H1 (cell line): Measurements from ENCODE around the gene EIF3B. TPM values are rescaled to one million over a fixed set of nuclear protein-coding genes. Genes with fewer than 3 reads are reported as not detected.

Source experiments
- CTCF ChIA-PET: fragments of 300-600 bp; sonication (Branson Sonifier 250); formaldehyde crosslinking; loops from one replicate; lab custom pipeline; 2021; ENCODE audit not compliant: partially characterized antibody; lab: Charles Lee
- POLR2A ChIA-PET: fragments of 300-600 bp; sonication (Branson Sonifier 250); formaldehyde crosslinking; loops from one replicate; lab custom pipeline; 2021; ENCODE audit warnings: inconsistent platforms; ENCODE audit not compliant: partially characterized antibody; lab: Charles Lee
- DNase-seq, 2 experiments: peaks; one replicate each; pipeline versions ENCODE4 v3.0.0 to v3.0.0-alpha.2; 2010 to 2022; ENCODE audit warnings: low spot score in 2 of 2, low read depth in 1 of 2, mixed read lengths in 1 of 2
- FAIRE-seq: peaks from 2 replicates; lab custom pipeline; 2011; peaks lifted over from hg19 to GRCh38; lab: Jason Lieb, UNC
- H2AFZ ChIP-seq: 2 replicates; pipeline ENCODE4 v1.8.1; 2012; ENCODE audit warnings: low read length, inconsistent platforms
- H2AK5ac ChIP-seq: 2 replicates; pipeline ENCODE4 v1.6.1; 2013; ENCODE audit warnings: low read depth, low read length
- H2BK120ac ChIP-seq: replicated peaks from 2 replicates; pipeline ENCODE3; 2013; ENCODE audit warnings: low read depth, low read length, inconsistent platforms
- H2BK12ac ChIP-seq: 2 replicates; pipeline ENCODE4 v1.6.1; 2013; ENCODE audit warnings: low read depth, low read length
- H2BK15ac ChIP-seq: 2 replicates; pipeline ENCODE4 v1.6.1; 2013; ENCODE audit warnings: low read length
- H2BK20ac ChIP-seq: 2 replicates; pipeline ENCODE4 v1.6.1; 2013; ENCODE audit warnings: low read length
- H2BK5ac ChIP-seq: 2 replicates; pipeline ENCODE4 v1.6.1; 2013; ENCODE audit warnings: low read depth, low read length
- H3K14ac ChIP-seq: 2 replicates; pipeline ENCODE4 v1.6.1; 2013; ENCODE audit warnings: inconsistent platforms; ENCODE audit not compliant: insufficient read length
- H3K18ac ChIP-seq: 2 replicates; pipeline ENCODE4 v1.6.1; 2013; ENCODE audit warnings: low read length; ENCODE audit errors: extremely low read depth
- H3K23ac ChIP-seq: 2 replicates; pipeline ENCODE4 v1.6.1; 2013; ENCODE audit warnings: inconsistent platforms; ENCODE audit not compliant: insufficient read length
- H3K23me2 ChIP-seq: 2 replicates; pipeline ENCODE4 v1.6.1; 2013; ENCODE audit warnings: low read depth, low read length
- H3K27ac ChIP-seq: 2 replicates; pipeline ENCODE4 v1.6.1; 2011; ENCODE audit warnings: low read depth, low read length, inconsistent platforms
- H3K27me3 ChIP-seq, 4 experiments: replicated peaks in 1 of 4; 1 replicate in 1 of 4; 2 replicates in 3 of 4; pipeline versions ENCODE4 v1.6.1 to v1.8.1; 2011 to 2013; ENCODE audit warnings: low read length in 3 of 4, mild to moderate bottlenecking in 3 of 4, inconsistent platforms in 2 of 4, mixed read lengths in 2 of 4, moderate library complexity in 1 of 4; ENCODE audit not compliant: control insufficient read depth in 3 of 4, insufficient read depth in 3 of 4; ENCODE audit errors: extremely low read depth in 1 of 4
- H3K36me3 ChIP-seq, 4 experiments: 2 replicates each; pipeline versions ENCODE4 v1.6.1 to v1.8.1; 2011 to 2013; ENCODE audit warnings: mild to moderate bottlenecking in 4 of 4, low read length in 3 of 4, moderate library complexity in 2 of 4, control low read depth in 1 of 4, inconsistent platforms in 1 of 4; ENCODE audit not compliant: insufficient read depth in 4 of 4, control insufficient read depth in 2 of 4
- H3K4ac ChIP-seq: replicated peaks from 2 replicates; pipeline ENCODE3; 2013; ENCODE audit warnings: low read length, low read depth, mixed read lengths, inconsistent platforms; ENCODE audit not compliant: insufficient read length
- H3K4me1 ChIP-seq, 4 experiments: replicated peaks in 1 of 4; 1 replicate in 1 of 4; 2 replicates in 3 of 4; pipeline versions ENCODE4 v1.6.1 to v1.8.1; 2011 to 2013; ENCODE audit warnings: low read length in 3 of 4, inconsistent platforms in 2 of 4, mixed read lengths in 1 of 4; ENCODE audit not compliant: insufficient read depth in 4 of 4, control insufficient read depth in 3 of 4
- H3K4me2 ChIP-seq, 2 experiments: 2 replicates each; pipeline versions ENCODE4 v1.6.1 to v1.8.1; 2011 to 2013; ENCODE audit warnings: low read depth in 2 of 2, low read length in 2 of 2, control low read depth in 1 of 2, inconsistent platforms in 1 of 2, mild to moderate bottlenecking in 1 of 2; ENCODE audit not compliant: insufficient read depth in 1 of 2
- H3K4me3 ChIP-seq, 4 experiments: fragments of 200-600, 300-600 bp in 1 of 4; sonication (generic), shearing (Covaris generic), sonication (Bioruptor Twin) in 1 of 4; 2 replicates each; pipeline versions ENCODE4 v1.5.1 to v1.8.1; 2011 to 2016; ENCODE audit warnings: low read length in 4 of 4, low read depth in 3 of 4, control low read depth in 2 of 4, inconsistent platforms in 2 of 4, mild to moderate bottlenecking in 2 of 4, mixed read lengths in 1 of 4, moderate library complexity in 1 of 4; ENCODE audit not compliant: insufficient read depth in 2 of 4; ENCODE audit errors: extremely low read depth in 1 of 4
- H3K56ac ChIP-seq: replicated peaks from 2 replicates; pipeline ENCODE3; 2013; ENCODE audit warnings: low read depth, mild to moderate bottlenecking, mixed read lengths, low read length, inconsistent platforms; ENCODE audit not compliant: insufficient read length
- H3K79me1 ChIP-seq: 2 replicates; pipeline ENCODE4 v1.6.1; 2013; ENCODE audit warnings: low read depth, low read length, control low read depth
- H3K79me2 ChIP-seq, 2 experiments: 2 replicates each; pipeline versions ENCODE4 v1.6.1 to v1.8.1; 2012 to 2013; ENCODE audit warnings: low read length in 2 of 2, mild to moderate bottlenecking in 2 of 2, inconsistent platforms in 1 of 2; ENCODE audit not compliant: insufficient read depth in 2 of 2, control insufficient read depth in 1 of 2
- H3K9ac ChIP-seq, 4 experiments: replicated peaks in 1 of 4; 1 replicate in 1 of 4; 2 replicates in 3 of 4; pipeline versions ENCODE4 v1.6.1 to v1.8.1; 2011 to 2013; ENCODE audit warnings: low read depth in 3 of 4, low read length in 3 of 4, control low read depth in 2 of 4, mild to moderate bottlenecking in 2 of 4, moderate library complexity in 2 of 4, inconsistent platforms in 1 of 4; ENCODE audit errors: extremely low read depth in 1 of 4
- H3K9me3 ChIP-seq, 2 experiments: 2 replicates each; pipeline versions ENCODE4 v1.6.1 to v1.8.1; 2012 to 2013; ENCODE audit warnings: mild to moderate bottlenecking in 2 of 2, moderate library complexity in 2 of 2, control low read depth in 1 of 2, inconsistent platforms in 1 of 2, low read depth in 1 of 2, low read length in 1 of 2, mixed read lengths in 1 of 2; ENCODE audit not compliant: insufficient read depth in 2 of 2
- H4K20me1 ChIP-seq, 2 experiments: replicated peaks in 1 of 2; 2 replicates each; pipeline versions ENCODE3 to v1.8.1; 2011 to 2013; ENCODE audit warnings: inconsistent platforms in 2 of 2, low read length in 2 of 2, mild to moderate bottlenecking in 1 of 2; ENCODE audit not compliant: insufficient read depth in 2 of 2, control insufficient read depth in 1 of 2
- H4K5ac ChIP-seq: 2 replicates; pipeline ENCODE4 v1.6.1; 2013; ENCODE audit warnings: low read length, low read depth, mixed read lengths, inconsistent platforms; ENCODE audit not compliant: insufficient read length
- H4K8ac ChIP-seq: 2 replicates; pipeline ENCODE4 v1.8.0; 2013; ENCODE audit warnings: mild to moderate bottlenecking, moderate library complexity, low read length, inconsistent platforms; ENCODE audit not compliant: insufficient read depth; ENCODE audit errors: extremely low read depth
- H4K91ac ChIP-seq: replicated peaks from 2 replicates; pipeline ENCODE3; 2013; ENCODE audit warnings: low read length, mixed read lengths, inconsistent platforms; ENCODE audit not compliant: insufficient read length
- ASH2L ChIP-seq: fragments of 200-600, 300-600 bp; sonication (generic); IDR thresholded peaks from one replicate; pipeline ENCODE4 v1.7.1; 2017; ENCODE audit warnings: low read length
- ATF3 ChIP-seq: IDR thresholded peaks from 2 replicates; pipeline ENCODE4 v1.6.1; 2011; ENCODE audit warnings: low read depth, mild to moderate bottlenecking, low read length; ENCODE audit not compliant: insufficient read depth
- BCL11A ChIP-seq, 2 experiments: IDR thresholded peaks; one replicate each; pipeline ENCODE4 v1.6.1; 2011; ENCODE audit warnings: low read depth in 2 of 2, low read length in 2 of 2, mild to moderate bottlenecking in 2 of 2
- CEBPB ChIP-seq: IDR thresholded peaks from 2 replicates; pipeline ENCODE4 v1.6.1; 2012; ENCODE audit warnings: low read depth, low read length
- CTBP2 ChIP-seq: IDR thresholded peaks from 2 replicates; pipeline ENCODE4 v1.7.0; 2011; ENCODE audit warnings: borderline replicate concordance, mild to moderate bottlenecking, moderate library complexity, mixed read lengths, low read length; ENCODE audit not compliant: insufficient read depth, insufficient read length
- EGR1 ChIP-seq: IDR thresholded peaks from 2 replicates; pipeline ENCODE4 v1.6.1; 2011; ENCODE audit warnings: low read depth, low read length, borderline replicate concordance
- FOSL1 ChIP-seq: IDR thresholded peaks from 2 replicates; pipeline ENCODE4 v1.6.1; 2011; ENCODE audit warnings: mild to moderate bottlenecking, low read depth, low read length, moderate library complexity; ENCODE audit not compliant: insufficient read depth
- HDAC6 ChIP-seq: IDR thresholded peaks from one replicate; pipeline ENCODE4 v1.7.1; 2012; ENCODE audit warnings: low read depth, mild to moderate bottlenecking, inconsistent platforms, low read length, moderate library complexity
- JUND ChIP-seq: IDR thresholded peaks from 2 replicates; pipeline ENCODE4 v1.6.1; 2011; ENCODE audit warnings: mild to moderate bottlenecking, improper control_type of control experiment, low read length
- RAD21 ChIP-seq, 2 experiments: IDR thresholded peaks in 1 of 2; conservative IDR thresholded peaks in 1 of 2; 2 replicates each; pipeline ENCODE4 v1.6.1; 2011; ENCODE audit warnings: low read depth in 2 of 2, low read length in 2 of 2, improper control_type of control experiment in 1 of 2, inconsistent platforms in 1 of 2, mild to moderate bottlenecking in 1 of 2, moderate library complexity in 1 of 2
- SIRT6 ChIP-seq: IDR thresholded peaks from one replicate; pipeline ENCODE4 v1.7.1; 2012; ENCODE audit warnings: low read length, inconsistent platforms
- TEAD4 ChIP-seq: IDR thresholded peaks from 2 replicates; pipeline ENCODE4 v1.6.1; 2012; ENCODE audit warnings: low read depth, low read length, inconsistent platforms, mixed read lengths
- WGBS, 2 experiments: shearing (Covaris generic) in 1 of 2; methylation state at CpG; one replicate each; pipeline versions ENCODE4 v1.1.6 to v1.1.7; 2013 to 2015; ENCODE audit warnings: low lambda C conversion rate in 2 of 2, mixed read lengths in 2 of 2, inconsistent platforms in 1 of 2, low coverage in 1 of 2, missing lambda C conversion rate in 1 of 2; ENCODE audit not compliant: insufficient replicate concordance in 2 of 2, insufficient coverage in 1 of 2, insufficient read length in 1 of 2; ENCODE audit errors: extremely low coverage in 1 of 2, missing lambda C conversion rate in 1 of 2; 5-methylcytosine and 5-hydroxymethylcytosine counted together
- polyA plus RNA-seq, 7 experiments: library from polyadenylated mRNA; depleted of rRNA in 3 of 7; stranded (reverse) in 5 of 7; unstranded in 2 of 7; fragments of >200 nt in 5 of 7; fragments of 200-250 nt in 2 of 7; gene quantifications; 1 replicate in 5 of 7; 2 replicates in 1 of 7; 4 replicates in 1 of 7; pipeline versions ENCODE4 v1.2.1 to v1.2.3, GENCODE V29; 2011 to 2013; ENCODE audit warnings: missing spikeins in 2 of 7, mixed read lengths in 2 of 7
- total RNA-seq: library from RNA; stranded (reverse); fragmentation: NEBNext Ultra II Directional; extraction: Animal tissue kit (Norgen Biotek cat#: 25700); gene quantifications from 2 replicates; pipeline ENCODE4 v1.2.1, GENCODE V29; 2021

The EIF3B gene
- total and polyA plus RNA-seq, 2 of the 8 experiments (the other 6 are each of a cell fraction or from before 2014, with no cell fraction given), result 167 to 316 TPM

DNA sequence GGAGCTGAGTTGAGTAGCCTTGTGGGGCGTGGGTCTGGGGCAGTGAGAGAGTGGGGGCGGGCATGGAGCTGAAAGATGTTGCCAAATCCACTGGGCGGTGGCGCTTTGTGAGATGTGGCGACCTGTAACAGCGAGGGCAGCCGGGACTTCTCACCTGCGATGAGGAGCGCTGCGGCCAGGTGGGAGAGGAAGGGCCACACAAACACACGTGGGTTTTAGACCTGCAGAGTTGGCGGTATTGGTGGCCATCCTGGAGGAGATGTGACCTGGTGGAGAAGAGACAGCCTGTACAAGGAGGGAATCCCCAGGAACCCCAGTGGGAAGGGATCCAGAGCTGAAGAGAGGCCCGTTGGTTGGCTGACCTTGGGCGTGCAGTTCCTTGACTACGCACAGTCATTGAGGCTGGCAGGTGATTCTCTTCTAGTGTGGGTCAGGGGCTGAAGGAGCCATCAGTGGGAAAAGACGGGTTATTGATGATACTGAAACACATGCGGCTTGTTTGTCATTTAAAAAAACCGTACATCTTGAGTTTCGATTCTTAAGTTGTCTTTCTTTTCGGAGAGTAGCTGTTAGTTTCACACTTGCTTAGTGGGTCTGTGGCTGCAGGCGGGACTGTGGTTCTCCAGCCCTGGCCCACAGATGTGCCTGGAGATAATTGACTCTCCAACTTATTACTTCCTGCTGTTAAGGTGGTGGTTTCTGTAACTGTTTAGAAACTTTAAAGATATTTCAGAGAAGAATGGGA lies 51.1 kb downstream of the EIF3B start:
- no peak overlapping the region for H3K4ac ChIP-seq
- H4K91ac ChIP-seq, result no peak overlapping the region
- peaks cover 0 to 28% of the 10 kb centered on the region in 2 experiments; a peak in 1 of 4 replicates for H3K79me2 ChIP-seq
- no peak overlapping the region for H3K23ac ChIP-seq
- H2BK120ac ChIP-seq, result no peak overlapping the region
- peaks cover 4 to 5% of the 10 kb centered on the region in 2 experiments for H4K20me1 ChIP-seq
- H2AK5ac ChIP-seq, result no peak overlapping the region
- no peaks in the 10 kb centered on the region for H3K27me3 ChIP-seq
- H2BK20ac ChIP-seq, result no peak overlapping the region
- no peak overlapping the region for H2BK5ac ChIP-seq
- no peak overlapping the region for H2AFZ ChIP-seq
- peaks cover 0 to 3% (median under 1%) of the 10 kb centered on the region in 4 experiments; a peak in 2 of 7 replicates for H3K4me1 ChIP-seq
- H3K4me3 ChIP-seq, result no peak overlapping the region
- H3K23me2 ChIP-seq, result peaks cover 6% of the 10 kb centered on the region; the same call in 1 of the 2 replicates
- H2BK15ac ChIP-seq, result no peak overlapping the region
- H3K27ac ChIP-seq, result no peak overlapping the region
- CTCF ChIA-PET, result interaction anchor here (0.9 to 3.1 kb wide), 5 partner anchors 21 to 63 kb away, joined by 3 to 12 read pairs (median 5); no protein-coding TSS in a partner anchor
- FAIRE-seq (no peak), DNase-seq (no peak)
- POLR2A ChIA-PET, result interaction anchor here (0.7 kb wide), 2 partner anchors 12 to 20 kb away, joined by 3 read pairs; no protein-coding TSS in a partner anchor
- no peak overlapping the region for H4K8ac ChIP-seq
- no peak overlapping the region for H3K56ac ChIP-seq
- peaks cover 5% of the 10 kb centered on the region for H3K79me1 ChIP-seq
- H3K18ac ChIP-seq, result no peak overlapping the region
- H3K9me3 ChIP-seq, result no peaks in the 10 kb centered on the region
- no peak overlapping the region for H2BK12ac ChIP-seq
- no peak overlapping the region for H3K9ac ChIP-seq
- H4K5ac ChIP-seq, result no peak overlapping the region
- no peak overlapping the region for H3K14ac ChIP-seq
- H3K4me2 ChIP-seq, result no peak overlapping the region; a peak in 1 of 4 replicates
- WGBS, 2 experiments, result 88% methylated on average over 21 of the region's 21 CpGs; no CpG with 5 or more reads in 1 of the 2 experiments
- no peaks in the 10 kb centered on the region for H3K36me3 ChIP-seq
- TF ChIP-seq RAD21 (IDR thresholded peaks at IDR 0.05 in 1 of 2, conservative IDR thresholded peaks at IDR 0.05 in 1 of 2; ENCODE audit: low read depth in 2 of 2, low read length in 2 of 2) (no peak), BCL11A (IDR thresholded peaks at IDR 0.05; ENCODE audit: low read depth in 2 of 2, low read length in 2 of 2) (no peak), HDAC6 (no peak), FOSL1 (no peak), JUND (no peak), ATF3 (no peak), CTBP2 (no peak), CEBPB (no peak), EGR1 (no peak), SIRT6 (no peak), TEAD4 (no peak), ASH2L (no peak)
